ENCODE data around the gene ATG7.

ATG7 gene

GRCh38 chr3:11606865-11607440 lies 334.8 kb downstream of the ATG7 start:
- Histone ChIP-seq H4K20me1 (ENCODE audit: insufficient read depth, low read length) (no peaks in the 10 kb centered on the region), H3K27me3 (replicated peaks; ENCODE audit: insufficient read depth, low read length) (no peaks in the 10 kb centered on the region), H3F3A (ENCODE audit: insufficient read depth, low read length) (no peaks in the 10 kb centered on the region), H3K9me2 (replicated peaks; ENCODE audit: insufficient read depth, low read length) (no peaks in the 10 kb centered on the region), H3K4me1 (ENCODE audit: low read length) (no peaks in the 10 kb centered on the region), H3K4me3 (ENCODE audit: low read length) (no peak overlapping the region), H3K9ac (ENCODE audit: low read length) (no peak overlapping the region), H2AFZ (ENCODE audit: low read length) (no peak overlapping the region), H3K4me2 (ENCODE audit: low read depth, low read length) (no peak overlapping the region), H3K9me3 (replicated peaks; ENCODE audit: insufficient read depth, low read length) (no peaks in the 10 kb centered on the region), H3K27ac (ENCODE audit: low read length) (no peak overlapping the region), H3K79me2 (ENCODE audit: low read length) (peaks cover 50% of the 10 kb centered on the region), H3K36me3 (replicated peaks; ENCODE audit: insufficient read depth, low read length) (no peaks in the 10 kb centered on the region)
- no peak for DNase-seq
- TF ChIP-seq EZH2 (optimal IDR thresholded peaks at IDR 0.05; ENCODE audit: low read depth, low read length) = no peak

All from MM.1S (cell line).